Stimulated activated CD8-positive, alpha-beta memory T cell treated with anti-CD3 and anti-CD28 coated beads, Interleukin-7, amount 100 ng/mL, for 48 hours (primary cell): ENCODE results near the gene ANXA2R.
"Not testable (repeated sequence)": the region's sequence is repeated elsewhere in the genome, so short reads cannot be mapped to it uniquely, and the experiment has no call there.

Experiments
- DNase-seq, 2 donors: peaks; one replicate each; pipeline ENCODE4 v3.0.0-alpha.2; 2020; ENCODE audit warnings: low read depth in 1 of 2; ENCODE audit errors: extremely low read depth in 1 of 2

ANXA2R gene

GRCh38 chr5:43036856-43037635 is 3.1 kb downstream of the ANXA2R start:
- DNase-seq = no peak

- DNase-seq = no peak
Measured at GRCh38 chr5:43036409-43036808, 3.7 kb downstream of the ANXA2R start.

GRCh38 chr5:43034591-43034968 is 5.5 kb downstream of the ANXA2R start:
- DNase-seq = no peak

- no peak for DNase-seq
Measured at GRCh38 chr5:43033841-43034590, 6.1 kb downstream of the ANXA2R start.

- no peak for DNase-seq
Measured at GRCh38 chr5:43027054-43027785, 12.9 kb downstream of the ANXA2R start.

- DNase-seq = not testable (repeated sequence)
Measured at GRCh38 chr5:43025184-43025950, 14.8 kb downstream of the ANXA2R start.

- no peak for DNase-seq
Measured at GRCh38 chr5:43024217-43024616, 15.9 kb downstream of the ANXA2R start.

- DNase-seq = no peak
Measured at GRCh38 chr5:43021151-43021550, 19.0 kb downstream of the ANXA2R start.

- DNase-seq = no peak
Measured at GRCh38 chr5:43020399-43020746, 19.7 kb downstream of the ANXA2R start.

GRCh38 chr5:43019614-43020398 is 20.3 kb downstream of the ANXA2R start:
- peak; percentile 55 to 74 for DNase-seq

GRCh38 chr5:43019291-43019613 is 20.9 kb downstream of the ANXA2R start:
- no peak for DNase-seq

- no peak for DNase-seq
Measured at GRCh38 chr5:43017428-43017815, 22.7 kb downstream of the ANXA2R start.

GRCh38 chr5:43016217-43016779 is 23.8 kb downstream of the ANXA2R start:
- no peak for DNase-seq

- DNase-seq = no peak
Measured at GRCh38 chr5:43014522-43014921, 25.6 kb downstream of the ANXA2R start.

GRCh38 chr5:43010935-43011315 is 29.2 kb downstream of the ANXA2R start:
- no peak for DNase-seq

- peak; percentile 72 to 85 for DNase-seq
Measured at GRCh38 chr5:43008363-43009153, 31.6 kb downstream of the ANXA2R start.

- peak; percentile 61 to 80 for DNase-seq
Measured at GRCh38 chr5:43007911-43008362, 32.2 kb downstream of the ANXA2R start.

- DNase-seq = peak in 1 of 2 donors; percentile 57
Measured at GRCh38 chr5:43007246-43007910, 32.7 kb downstream of the ANXA2R start.
